Stimulated activated CD8-positive, alpha-beta memory T cell treated with anti-CD3 and anti-CD28 coated beads, Interleukin-4, amount 100 ng/mL, for 48 hours (primary cell): ENCODE data around the gene TMEM203.

Source experiments
- DNase-seq: peaks from one replicate; pipeline ENCODE4 v3.0.0-alpha.2; 2020

Gene TMEM203

DNA sequence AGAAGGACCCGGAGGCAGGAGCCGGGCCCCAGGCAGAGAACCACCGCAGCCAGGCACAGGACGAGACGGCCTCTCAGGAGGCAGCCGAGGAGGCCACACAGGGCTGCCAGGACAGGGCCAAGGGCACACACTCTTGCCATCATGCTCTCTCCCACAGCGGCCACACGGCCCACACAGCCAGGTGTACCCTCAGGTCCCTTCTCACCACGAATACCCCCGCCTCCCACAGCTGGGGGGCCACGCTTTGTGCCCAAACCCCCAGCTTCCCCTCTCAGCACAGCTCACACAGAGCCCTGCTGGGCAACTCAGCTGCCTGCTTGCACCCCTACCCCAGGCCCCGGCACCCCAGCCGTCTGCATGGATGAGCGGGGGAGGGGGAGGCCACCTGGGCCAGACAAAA, 11.7 kb downstream of the TMEM203 start:
- DNase-seq = no peak

DNA sequence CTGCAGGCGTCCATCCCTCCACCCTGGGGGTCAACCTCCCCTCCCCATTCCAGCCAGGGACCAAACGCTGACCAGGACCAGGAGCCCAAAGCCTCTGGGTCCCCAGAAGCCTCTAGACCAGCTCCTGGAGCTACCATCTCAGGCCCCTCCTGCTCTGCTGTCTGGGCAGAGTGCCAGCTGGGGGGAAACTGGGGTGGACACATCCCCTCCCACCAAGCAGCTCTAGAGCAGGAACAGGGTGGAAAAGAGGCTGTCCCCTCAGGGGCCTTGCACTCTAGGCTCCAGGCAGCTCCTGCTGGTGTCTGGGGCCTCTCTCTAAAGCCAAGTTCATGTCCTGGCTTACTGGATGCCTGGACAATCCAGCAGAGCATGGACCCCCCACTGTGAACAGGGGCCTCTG, 12.6 kb downstream of the TMEM203 start:
- DNase-seq = no peak

DNA sequence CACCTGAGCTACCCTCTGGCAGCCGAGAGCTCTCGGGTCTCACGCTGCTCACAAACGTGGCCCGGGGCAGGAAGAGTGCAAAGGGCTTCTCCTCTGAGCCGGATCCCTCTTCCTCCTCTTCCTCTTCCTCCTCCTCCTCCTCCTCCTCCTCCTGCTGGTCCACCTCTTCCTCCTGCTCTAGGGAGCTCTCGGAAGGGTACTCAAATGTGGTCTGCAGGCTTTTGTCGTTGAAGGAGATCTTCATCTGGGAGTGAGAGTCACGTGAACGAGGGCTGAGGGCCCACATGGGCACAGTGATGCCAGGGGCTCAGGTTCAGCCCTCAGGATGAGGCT, 13.0 kb downstream of the TMEM203 start:
- no peak for DNase-seq

DNA sequence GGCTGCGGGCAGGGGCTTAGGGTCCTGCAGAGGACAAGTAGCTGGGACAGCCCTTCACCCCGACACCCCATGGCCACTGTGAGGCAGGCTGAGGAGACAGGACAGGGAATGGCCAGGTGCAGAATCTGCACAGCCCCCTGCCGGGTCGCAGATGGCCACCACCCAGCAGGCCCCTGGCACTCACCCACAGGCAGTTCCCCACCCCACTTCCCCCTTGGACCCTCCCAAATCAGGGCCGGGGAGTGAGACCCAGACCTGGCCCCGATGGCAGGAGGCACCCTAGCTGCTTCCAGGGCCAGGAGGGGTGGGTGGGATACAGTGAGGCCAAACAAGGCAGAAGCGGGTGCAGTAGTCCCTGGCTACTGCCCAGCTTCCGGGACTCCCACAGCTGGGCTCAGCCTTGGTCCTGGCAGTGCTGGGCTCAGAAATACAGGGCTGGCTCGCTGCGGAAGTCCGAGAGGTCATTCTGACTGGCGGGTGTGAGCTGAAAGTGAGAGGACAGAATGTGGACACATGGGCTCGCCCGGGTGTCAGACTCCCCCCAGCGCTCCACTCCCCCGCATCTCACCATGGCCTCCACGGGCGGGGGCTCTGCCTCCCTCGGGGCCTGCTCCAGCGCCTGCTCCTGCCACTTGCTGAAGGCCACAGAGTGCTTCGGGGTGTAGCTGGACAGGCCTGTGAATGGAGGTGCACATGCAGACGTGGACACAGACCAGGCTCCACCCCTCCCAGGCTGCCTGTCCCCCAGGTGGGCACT, 13.6 kb downstream of the TMEM203 start:
- DNase-seq = no peak

DNA sequence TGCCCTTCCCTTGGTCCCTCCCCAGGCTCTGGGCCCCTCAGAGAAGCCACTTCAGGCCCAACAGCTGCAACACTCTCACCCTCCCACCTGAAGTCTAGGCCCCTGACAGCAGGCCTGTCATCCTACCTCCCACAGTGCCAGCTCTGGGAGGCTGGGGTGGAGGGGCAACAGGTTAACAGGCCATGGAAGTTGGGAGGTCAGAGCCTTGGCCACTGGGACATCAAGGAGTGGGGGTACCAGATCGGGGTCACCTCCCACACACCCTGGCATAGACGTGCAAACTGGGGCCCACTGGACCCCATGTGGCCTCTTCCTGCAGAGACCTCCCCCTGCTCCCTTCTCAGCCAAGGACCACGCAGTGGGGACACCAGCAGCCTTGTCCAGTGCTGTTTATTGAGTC, 14.2 kb downstream of the TMEM203 start:
- no peak for DNase-seq

DNA sequence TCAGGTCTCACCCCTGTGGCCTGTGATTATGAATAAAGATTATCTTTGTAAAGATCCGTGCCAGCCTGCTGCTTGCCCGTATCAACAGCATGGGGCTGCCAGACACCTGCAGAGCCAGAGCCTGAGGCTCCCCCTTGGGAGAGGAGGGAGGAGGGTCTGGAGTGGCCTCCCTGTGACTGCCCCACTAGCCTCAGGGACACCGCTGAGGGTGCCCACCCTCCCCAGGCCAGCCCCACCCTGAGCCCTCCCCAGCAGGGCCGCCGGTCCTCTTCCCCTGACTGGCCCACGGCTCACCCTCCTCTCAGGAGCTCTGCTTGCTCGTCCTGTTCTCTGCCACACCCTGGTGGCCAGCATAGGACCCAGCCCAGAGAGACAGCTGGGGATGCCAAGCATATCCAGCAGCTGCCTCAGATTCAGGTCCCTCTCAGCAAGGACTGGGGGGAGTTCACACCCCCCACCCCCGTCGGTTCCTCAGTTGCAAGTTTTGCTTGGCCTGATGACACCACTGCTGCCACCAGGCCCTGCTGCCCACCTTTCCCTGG, 15.1 kb downstream of the TMEM203 start:
- DNase-seq = no peak

DNA sequence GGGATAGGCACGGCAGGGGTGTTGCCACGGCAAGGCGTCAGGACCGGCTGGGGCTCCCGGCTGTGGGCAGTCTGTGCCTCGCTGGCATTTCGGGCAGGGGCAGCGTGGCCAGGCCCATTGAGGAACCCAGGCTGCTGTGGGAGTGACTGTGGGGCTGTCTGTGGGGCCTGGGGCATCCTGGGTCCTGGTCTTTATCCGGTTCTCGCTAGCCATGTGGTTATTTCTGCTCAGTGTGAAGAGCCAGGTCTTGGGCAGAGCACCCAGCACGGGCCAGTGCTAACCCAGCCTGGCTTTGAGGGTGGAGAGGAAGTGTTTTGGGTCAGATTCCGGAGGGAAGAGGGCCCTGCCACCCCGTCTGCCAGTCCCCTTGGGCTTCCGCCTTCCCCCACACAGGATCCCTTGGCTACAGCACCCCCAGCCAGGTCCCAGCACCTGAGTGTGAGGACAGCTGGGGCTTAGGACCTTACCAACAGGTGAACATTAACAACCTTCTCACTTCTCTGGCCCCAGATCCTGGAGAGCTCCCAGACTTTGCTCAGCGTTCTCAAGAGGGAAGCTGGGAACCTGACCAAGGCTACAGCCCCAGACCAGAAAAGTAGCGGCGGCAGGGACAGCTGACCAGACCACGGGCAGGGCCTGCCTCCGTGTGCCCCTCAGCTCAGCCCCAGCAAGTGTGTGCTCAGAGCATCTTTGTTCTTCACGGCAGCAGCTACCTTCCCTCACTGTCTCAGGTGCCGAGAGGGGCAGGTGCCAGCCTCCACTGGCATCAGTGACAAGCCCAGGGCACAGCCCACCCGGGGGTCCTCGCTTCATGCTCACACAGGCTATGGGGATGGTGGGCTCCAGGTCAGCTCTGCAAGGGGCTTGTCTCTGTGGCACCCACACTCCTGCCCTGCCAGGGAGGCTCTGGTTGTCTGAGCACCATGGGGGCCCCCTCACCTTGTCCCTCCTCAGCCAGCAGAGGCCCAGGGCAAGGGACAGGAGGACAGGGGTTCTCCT, 15.9 kb downstream of the TMEM203 start:
- DNase-seq = no peak

DNA sequence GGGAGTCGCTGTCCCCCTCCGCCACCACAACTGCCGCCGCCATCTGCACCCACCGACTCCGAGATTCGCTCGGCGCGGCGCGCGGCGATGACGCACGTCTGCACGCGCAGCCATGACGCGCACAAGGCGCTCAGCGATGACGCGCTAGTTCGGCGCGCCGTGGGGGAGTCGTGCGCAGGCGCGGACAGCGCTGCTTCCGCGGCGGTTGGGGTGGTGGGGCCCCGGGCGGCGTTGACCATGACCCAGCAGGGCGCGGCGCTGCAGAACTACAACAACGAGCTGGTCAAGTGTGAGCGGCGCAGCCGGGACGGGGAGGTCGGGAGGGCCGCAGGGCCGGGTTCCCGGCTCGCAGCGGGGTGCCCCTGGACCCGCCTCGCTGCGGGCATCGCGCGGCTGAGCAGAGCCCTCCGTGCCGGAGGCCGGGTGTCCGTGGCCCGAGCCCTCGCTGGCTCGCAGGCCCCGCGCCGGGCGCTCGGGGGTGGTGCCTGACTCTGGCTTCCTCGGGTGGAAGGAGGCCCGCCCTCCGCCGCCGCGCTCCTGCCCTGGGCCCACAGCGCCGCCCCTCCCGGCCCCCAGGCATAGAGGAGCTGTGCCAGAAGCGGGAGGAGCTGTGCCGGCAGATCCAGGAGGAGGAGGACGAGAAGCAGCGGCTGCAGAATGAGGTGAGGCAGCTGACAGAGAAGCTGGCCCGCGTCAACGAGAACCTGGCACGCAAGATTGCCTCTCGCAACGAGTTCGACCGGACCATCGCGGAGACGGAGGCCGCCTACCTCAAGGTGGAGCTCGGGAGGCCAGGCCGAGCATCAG, 16.8 kb downstream of the TMEM203 start, which contains the start of the genes ANAPC2 and SSNA1:
Gene ANAPC2 (minus strand): TSS at position 71 of the 807 bp plus-strand sequence. CDS start 28 bp downstream, at position 43.
Gene SSNA1 (plus strand): TSS at position 187 of the 807 bp plus-strand sequence. CDS start 51 bp downstream, at position 238.
- DNase-seq = peak; percentile 97

DNA sequence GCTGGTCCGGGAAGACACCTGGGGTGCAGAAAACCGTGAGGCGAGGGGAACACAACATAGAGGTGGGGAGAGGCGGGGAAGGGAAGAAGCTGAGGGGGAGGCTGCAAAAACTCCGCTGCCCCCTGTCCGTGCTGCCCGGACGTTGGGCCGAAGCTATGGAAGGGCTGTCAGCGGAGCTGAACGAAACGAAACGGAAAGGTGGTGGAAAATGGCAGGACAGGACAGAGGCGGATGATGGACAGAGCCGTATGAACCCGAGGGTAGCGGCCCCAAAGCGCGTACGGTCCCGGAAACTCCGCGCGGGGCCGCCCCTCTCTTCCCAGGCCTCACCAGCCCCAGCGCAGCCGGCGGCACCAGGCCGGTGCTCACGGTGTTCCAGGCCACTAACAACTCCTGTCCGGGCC, 17.4 kb downstream of the TMEM203 start:
- DNase-seq = no peak

DNA sequence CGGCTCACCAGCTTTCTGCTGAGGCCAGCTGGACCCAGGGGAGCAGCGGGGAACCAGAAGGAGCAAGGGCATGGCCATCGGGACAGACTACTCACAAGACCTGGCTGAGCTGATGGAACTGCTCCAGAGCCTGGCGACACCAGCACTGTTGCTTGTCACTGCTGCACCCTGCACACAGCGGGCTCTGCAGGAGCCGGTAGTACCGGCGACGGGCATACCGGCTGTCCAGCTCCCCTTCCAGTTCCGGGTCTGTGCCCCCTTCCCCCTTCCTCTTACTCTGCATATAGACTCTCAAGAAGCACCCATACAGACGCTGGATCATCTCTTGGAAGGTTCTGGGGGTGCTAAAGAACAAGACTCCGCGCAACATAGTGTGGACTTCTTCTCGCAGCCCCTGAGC, 18.1 kb downstream of the TMEM203 start:
- no peak for DNase-seq

DNA sequence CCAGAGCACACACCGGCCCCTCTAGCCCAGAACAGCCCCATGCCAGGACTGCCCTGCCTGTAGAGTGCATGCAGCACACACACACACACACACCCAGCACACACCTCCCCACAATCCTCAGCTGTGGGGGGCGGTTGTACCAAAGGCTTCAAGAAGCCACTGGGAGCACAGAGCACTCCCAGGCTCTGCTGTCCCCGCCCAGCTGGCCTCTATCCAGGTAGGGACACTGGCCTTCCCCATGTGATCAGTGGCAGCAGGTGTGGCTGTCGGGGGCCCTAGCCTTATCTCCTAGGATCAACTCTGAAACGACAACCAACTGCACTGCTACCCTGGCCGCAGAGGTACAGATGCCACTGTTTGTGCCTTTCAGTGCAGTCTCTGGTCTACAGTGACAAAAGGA, 19.1 kb downstream of the TMEM203 start:
- no peak for DNase-seq

DNA sequence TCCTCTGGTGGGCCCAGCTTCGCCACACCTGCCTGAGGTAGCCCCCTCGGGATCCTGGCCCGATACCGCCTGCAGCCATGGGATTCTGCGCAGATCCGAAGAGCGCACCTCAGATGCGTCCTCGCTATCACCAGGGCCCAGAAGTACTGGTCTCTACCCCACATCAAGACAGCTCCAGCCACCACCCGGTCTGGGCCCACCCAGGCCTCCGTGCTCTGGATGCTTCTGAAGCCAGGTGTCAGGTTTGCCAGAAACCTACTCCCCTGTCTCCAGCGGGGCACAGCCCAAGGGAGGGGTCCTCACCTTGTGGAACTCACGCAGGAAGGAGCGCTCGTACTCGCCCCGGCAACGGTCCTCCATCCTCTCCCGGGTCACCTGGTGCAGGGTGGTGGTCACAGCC, 19.5 kb downstream of the TMEM203 start:
- no peak for DNase-seq

DNA sequence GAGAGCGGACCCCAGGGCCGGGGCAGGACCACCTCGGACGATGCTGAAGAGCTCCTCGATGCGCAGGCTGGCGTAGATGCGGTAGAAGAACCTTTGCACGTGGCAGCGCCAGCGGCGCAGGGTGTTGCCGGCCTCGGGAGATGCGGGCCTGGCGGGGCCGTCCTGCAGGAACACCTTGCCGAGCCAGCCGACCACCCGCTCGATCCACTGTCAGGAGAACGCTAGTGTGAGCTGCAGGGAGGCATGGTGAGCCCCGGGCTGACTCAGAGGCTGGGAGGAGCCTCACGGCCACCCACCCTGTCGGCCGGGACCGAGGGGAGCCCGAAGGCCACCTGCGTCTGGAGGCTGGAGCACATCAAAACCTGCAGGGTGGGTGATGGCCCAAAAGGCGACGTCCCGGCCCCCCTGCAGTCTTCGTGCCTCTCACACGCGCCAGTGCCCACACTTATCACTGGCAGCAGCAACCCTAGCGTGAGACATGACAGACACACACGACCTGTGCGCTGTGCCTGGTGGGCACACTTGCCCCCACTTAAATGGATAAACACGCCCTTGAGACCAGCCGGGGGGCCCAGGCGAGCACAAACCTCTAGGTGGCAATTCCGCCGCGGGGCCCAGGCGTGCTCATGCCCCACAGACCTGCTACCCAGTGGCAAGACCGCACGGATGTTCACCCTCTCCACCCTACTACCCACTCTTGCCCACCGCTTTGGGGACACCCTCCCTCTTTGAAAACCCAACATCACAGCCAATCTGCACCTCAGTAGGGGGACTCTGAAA, 20.4 kb downstream of the TMEM203 start:
- no peak for DNase-seq

DNA sequence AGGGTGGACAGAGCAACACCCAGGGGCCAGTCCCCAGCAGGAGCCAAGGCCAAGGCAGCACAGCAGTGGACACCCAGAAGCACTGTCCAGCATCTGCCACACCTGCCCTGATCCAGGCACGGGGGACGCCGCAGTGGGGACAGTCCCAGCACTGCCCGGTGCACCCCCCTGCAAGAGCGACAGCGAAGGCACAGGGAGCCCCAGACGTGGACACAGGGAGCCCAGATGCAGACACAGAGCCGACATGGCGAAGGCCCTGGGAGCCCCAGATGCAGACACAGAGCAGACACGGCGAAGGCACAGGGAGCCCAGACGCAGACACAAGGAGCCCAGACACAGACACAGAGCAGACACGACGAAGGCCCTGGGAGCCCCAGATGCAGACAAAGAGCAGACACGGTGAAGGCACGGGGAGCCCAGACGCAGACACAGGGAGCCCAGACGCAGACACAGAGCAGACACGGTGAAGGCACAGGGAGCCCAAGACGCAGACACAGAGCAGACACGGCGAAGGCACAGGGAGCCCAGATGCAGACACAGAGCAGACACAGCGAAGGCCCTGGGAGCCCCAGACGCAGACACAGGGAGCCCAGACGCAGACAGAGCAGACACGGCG, 21.4 kb downstream of the TMEM203 start:
- no peak for DNase-seq

DNA sequence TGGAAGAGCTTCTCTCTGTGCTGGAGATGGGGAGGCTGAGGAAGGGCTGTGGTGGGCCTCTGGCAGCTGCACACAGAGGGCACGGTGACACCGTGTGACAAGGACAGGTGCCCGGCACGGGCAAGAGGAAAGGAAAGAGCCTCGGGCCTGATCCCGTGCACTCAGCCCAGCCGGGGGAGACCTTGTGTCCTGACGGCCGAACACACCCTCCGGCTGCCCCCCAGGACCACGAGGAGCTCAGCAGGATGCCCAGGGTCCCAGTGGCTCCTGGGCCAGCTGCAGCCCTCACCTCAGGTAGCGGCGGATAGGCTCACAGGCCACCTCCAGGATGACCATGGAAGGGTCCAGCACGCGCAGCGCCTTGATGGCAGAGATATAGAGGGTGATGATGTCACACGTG, 22.6 kb downstream of the TMEM203 start:
- no peak for DNase-seq

DNA sequence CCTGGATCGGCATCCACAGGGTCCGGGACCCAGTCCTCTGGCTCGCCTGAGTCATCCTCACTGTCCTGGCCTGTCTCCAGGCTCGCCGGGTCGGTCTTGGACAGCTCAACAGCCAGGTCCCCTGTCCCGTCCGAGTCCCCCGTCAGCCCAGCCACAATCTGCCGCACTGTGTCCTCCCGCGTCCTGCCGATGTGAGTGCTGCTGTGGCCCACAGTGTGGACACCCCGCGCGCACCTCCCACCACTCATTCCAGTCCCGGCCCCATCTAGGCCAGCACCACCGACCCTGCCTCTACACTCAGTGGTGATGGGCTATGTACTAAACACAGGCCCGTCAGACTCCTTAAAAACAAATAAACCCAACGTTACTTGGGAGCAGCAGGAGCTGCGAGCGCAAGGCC, 23.8 kb downstream of the TMEM203 start:
- DNase-seq = no peak

DNA sequence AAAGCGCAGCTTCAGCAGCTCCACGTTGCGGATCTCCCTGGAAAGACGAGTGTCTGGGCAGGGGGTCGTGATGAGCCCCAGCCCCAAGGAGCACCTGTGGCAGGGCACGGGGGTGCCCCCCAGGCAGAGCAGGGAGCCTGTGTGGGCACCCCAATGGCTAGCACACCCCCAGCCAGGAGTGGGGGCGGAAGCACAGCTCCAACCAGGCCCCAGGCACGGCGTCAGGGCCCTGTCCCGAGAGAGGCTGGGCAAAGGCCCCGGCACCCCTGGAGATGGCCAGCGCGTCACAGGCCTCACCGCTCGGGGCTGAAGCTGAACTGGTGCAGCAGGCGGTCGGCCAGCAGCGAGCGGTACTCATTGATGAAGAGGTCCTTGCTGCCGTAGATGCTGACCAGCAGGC, 25.0 kb downstream of the TMEM203 start:
- no peak for DNase-seq

DNA sequence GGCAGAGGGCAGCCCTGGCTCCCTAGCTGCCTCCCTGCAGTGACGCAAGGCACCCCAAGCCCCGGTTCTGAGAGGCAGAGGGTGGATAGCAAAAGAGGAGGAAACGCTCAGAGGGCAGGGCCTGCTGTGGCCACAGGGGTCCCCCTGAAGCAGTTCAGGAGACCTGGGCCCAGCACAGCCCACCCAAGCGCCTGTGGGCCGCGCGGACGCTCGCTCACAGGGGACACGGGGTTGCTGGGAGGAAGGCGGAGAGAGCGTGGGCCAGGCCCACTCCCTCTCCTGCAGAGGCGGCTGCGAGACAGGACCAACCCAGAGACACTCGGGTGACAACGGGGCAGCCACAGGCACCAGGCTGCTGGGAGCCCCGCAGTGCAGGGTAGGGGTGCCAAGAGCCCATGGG, 25.7 kb downstream of the TMEM203 start:
- no peak for DNase-seq

DNA sequence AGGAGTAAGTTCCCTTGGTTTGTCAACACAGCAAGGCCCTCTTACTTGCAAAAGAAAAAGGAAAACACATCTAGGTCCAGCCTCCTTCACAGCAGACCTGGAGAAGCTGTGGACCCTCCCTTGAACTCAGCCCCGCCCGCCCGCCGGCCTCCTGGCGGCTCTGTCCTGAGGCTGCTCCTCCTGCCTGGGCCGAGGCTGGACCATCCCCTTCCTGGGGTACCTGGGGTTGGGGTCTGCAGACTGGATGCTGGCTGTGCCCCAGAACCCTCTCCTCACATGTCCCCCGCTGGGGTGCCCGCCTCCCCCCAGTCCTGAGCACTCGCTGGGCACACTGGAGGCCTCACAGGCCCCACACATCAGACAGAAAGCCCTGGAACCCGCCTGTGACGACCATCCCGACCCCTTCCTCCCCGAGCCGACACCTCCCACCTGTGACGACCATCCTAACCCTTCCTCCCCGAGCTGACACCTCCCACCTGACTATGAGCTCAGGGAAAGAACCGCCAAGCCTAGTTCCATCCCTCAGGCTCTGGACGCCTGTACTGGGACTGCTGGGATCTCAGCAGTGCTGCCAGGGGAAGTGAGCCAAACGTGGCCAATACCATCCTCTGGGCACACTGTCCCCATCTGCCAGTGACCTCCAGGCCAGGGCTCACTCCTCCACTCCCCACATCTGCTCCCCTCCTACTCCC, 26.4 kb downstream of the TMEM203 start:
- no peak for DNase-seq

DNA sequence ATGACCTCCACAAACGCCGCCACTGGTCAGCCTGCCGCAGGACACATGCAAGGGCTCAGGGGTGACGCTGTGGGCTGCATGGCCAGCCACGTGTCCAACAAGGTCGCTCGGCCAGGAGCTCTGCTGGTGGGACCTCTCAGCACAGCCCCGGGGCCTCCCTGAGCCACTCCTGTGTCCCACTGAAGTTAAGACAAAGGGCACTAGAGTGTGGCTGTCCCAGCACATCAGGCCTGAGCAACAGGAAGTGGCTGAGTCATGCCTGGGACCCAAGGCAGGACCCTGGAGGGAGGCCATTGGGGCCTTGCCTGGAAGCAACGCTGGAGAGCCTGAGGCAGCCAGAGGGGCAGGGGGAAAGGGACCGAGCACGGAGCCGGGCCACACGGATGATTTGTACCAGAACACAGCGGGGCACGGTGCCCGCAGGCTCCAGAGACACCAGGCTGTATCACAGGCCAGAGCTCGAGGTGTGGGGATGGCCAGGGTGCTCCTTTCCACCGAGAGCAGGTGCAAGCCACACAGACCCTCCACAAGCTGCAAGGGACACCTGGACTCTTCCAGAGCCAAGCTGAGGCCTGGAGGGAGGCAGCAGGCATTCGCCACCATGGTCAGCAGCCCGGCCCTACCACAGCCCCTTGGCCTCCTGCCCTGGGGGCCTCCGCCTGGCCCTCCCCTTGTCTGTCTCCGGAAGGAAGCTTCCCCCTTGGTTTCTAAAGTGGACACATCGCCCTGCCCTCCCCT, 27.1 kb downstream of the TMEM203 start:
- DNase-seq = no peak
